DND-41 (cell line): ENCODE results near the gene GJB6.

Experiments used
- ATAC-seq: fragments of 200-7000 bp; cut with Tn5 transposase; 3 replicates; pipeline ENCODE4 v1.9.1; 2021; ENCODE audit warnings: low read depth; ENCODE audit not compliant: insufficient read depth
- DNase-seq: peaks from one replicate; pipeline ENCODE4 v3.0.0-alpha.2; 2020
- H2AFZ ChIP-seq: 2 replicates; pipeline ENCODE4 v1.6.0; 2012; ENCODE audit warnings: low read depth, low read length
- H3K27ac ChIP-seq: 2 replicates; pipeline ENCODE4 v1.5.1; 2012; ENCODE audit warnings: low read length, inconsistent platforms
- H3K27me3 ChIP-seq: fragments of 200-600 bp; sonication (generic); 2 replicates; pipeline ENCODE4 v1.6.0; 2012; ENCODE audit warnings: low read length, mild to moderate bottlenecking, inconsistent platforms; ENCODE audit not compliant: insufficient read depth, poor library complexity
- H3K36me3 ChIP-seq: 2 replicates; pipeline ENCODE4 v1.5.1; 2012; ENCODE audit warnings: low read length, inconsistent platforms; ENCODE audit not compliant: insufficient read depth
- H3K4me1 ChIP-seq: 2 replicates; pipeline ENCODE4 v1.5.1; 2012; ENCODE audit warnings: mild to moderate bottlenecking, low read length; ENCODE audit not compliant: insufficient read depth
- H3K4me2 ChIP-seq: 2 replicates; pipeline ENCODE4 v1.6.0; 2012; ENCODE audit warnings: mild to moderate bottlenecking, moderate library complexity, low read length, inconsistent platforms; ENCODE audit not compliant: insufficient read depth
- H3K4me3 ChIP-seq, 2 experiments: fragments of 200-600 bp in 1 of 2; shearing (Covaris generic) in 1 of 2; 2 replicates each; pipeline ENCODE4 v1.5.1; 2012 to 2016; ENCODE audit warnings: inconsistent platforms in 2 of 2, low read length in 2 of 2, mild to moderate bottlenecking in 2 of 2, low read depth in 1 of 2, moderate library complexity in 1 of 2
- H3K79me2 ChIP-seq: 2 replicates; pipeline ENCODE4 v1.6.0; 2012; ENCODE audit warnings: low read length, inconsistent platforms; ENCODE audit not compliant: insufficient read depth
- H3K9ac ChIP-seq: 2 replicates; pipeline ENCODE4 v1.6.0; 2012; ENCODE audit warnings: low read depth, mild to moderate bottlenecking, inconsistent platforms, low read length, moderate library complexity
- H3K9me3 ChIP-seq: 2 replicates; pipeline ENCODE4 v1.5.1; 2012; ENCODE audit warnings: low read length, moderate library complexity, mild to moderate bottlenecking, inconsistent platforms; ENCODE audit not compliant: insufficient read depth, severe bottlenecking
- H4K20me1 ChIP-seq: 2 replicates; pipeline ENCODE4 v1.6.0; 2012; ENCODE audit warnings: low read length; ENCODE audit not compliant: insufficient read depth
- CTCF ChIP-seq: IDR thresholded peaks from 2 replicates; pipeline ENCODE4 v1.5.1; 2012; ENCODE audit warnings: borderline replicate concordance, low read length, moderate library complexity, mild to moderate bottlenecking; ENCODE audit not compliant: poor library complexity, severe bottlenecking; ENCODE audit errors: extremely low read depth
- EZH2 ChIP-seq: IDR thresholded peaks from 3 replicates; pipeline ENCODE4 v1.6.1; 2012; ENCODE audit warnings: borderline replicate concordance, low read depth, mild to moderate bottlenecking, moderate library complexity, low read length, inconsistent platforms; ENCODE audit not compliant: severe bottlenecking

The GJB6 gene

GRCh38 chr13:20258208-20258962, 26.3 kb upstream of the GJB6 start:
- Histone ChIP-seq H2AFZ (no peak overlapping the region), H3K36me3 (no peaks in the 10 kb centered on the region), H4K20me1 (no peaks in the 10 kb centered on the region), H3K79me2 (no peaks in the 10 kb centered on the region), H3K9ac (no peak overlapping the region), H3K4me2 (no peak overlapping the region), H3K9me3 (no peaks in the 10 kb centered on the region), H3K4me3 (no peak overlapping the region), H3K27ac (no peak overlapping the region), H3K27me3 (no peaks in the 10 kb centered on the region), H3K4me1 (no peaks in the 10 kb centered on the region)
- TF ChIP-seq EZH2, result no peak
- TF ChIP-seq CTCF, result no peak
- DNase-seq, result no peak
- no peak for ATAC-seq

- H4K20me1 ChIP-seq, result no peaks in the 10 kb centered on the region
- no peak overlapping the region for H3K4me2 ChIP-seq
- no peaks in the 10 kb centered on the region for H3K79me2 ChIP-seq
- no peak overlapping the region for H3K27ac ChIP-seq
- ATAC-seq (no peak), DNase-seq (no peak)
- H3K9ac ChIP-seq, result no peak overlapping the region
- TF ChIP-seq CTCF (no peak), EZH2 (no peak)
- no peaks in the 10 kb centered on the region for H3K9me3 ChIP-seq
- no peaks in the 10 kb centered on the region for H3K27me3 ChIP-seq
- H3K36me3 ChIP-seq, result no peaks in the 10 kb centered on the region
- no peak overlapping the region for H3K4me3 ChIP-seq
- no peaks in the 10 kb centered on the region for H3K4me1 ChIP-seq
- no peak overlapping the region for H2AFZ ChIP-seq
Observed at GRCh38 chr13:20254076-20254475, 22.0 kb upstream of the GJB6 start.

- ATAC-seq, result no peak
- TF ChIP-seq EZH2, result no peak
- no peak for TF ChIP-seq CTCF
- no peak overlapping the region for H3K4me2 ChIP-seq
Observed at GRCh38 chr13:20249913-20250312, 17.8 kb upstream of the GJB6 start.

More at GRCh38 chr13:20249913-20250312, 17.8 kb upstream of the GJB6 start:
- no peaks in the 10 kb centered on the region for H3K79me2 ChIP-seq
- H3K4me3 ChIP-seq, result no peak overlapping the region
- H3K27ac ChIP-seq, result no peak overlapping the region
- no peaks in the 10 kb centered on the region for H3K9me3 ChIP-seq
- H2AFZ ChIP-seq, result no peak overlapping the region
- no peak overlapping the region for H3K9ac ChIP-seq
- H3K36me3 ChIP-seq, result no peaks in the 10 kb centered on the region
- H4K20me1 ChIP-seq, result no peaks in the 10 kb centered on the region
- no peaks in the 10 kb centered on the region for H3K27me3 ChIP-seq
- H3K4me1 ChIP-seq, result no peaks in the 10 kb centered on the region
- no peak for DNase-seq
